Kidney epithelial cell (primary cell): ENCODE data around the gene POLD1. TPM values are rescaled to one million over a fixed set of nuclear protein-coding genes. Genes with fewer than 3 reads are reported as not detected.

ENCODE experiments used
- DNase-seq: peaks from one replicate; pipeline ENCODE4 v3.0.0-alpha.2; 2010; ENCODE audit warnings: low read depth
- H3K27me3 ChIP-seq: 2 replicates; pipeline ENCODE4 v1.6.0; 2011; ENCODE audit warnings: low read length; ENCODE audit not compliant: control insufficient read depth, insufficient read depth
- H3K36me3 ChIP-seq: 2 replicates; pipeline ENCODE4 v1.5.1; 2011; ENCODE audit warnings: low read length; ENCODE audit not compliant: control insufficient read depth, insufficient read depth
- H3K4me3 ChIP-seq: 2 replicates; pipeline ENCODE4 v1.5.1; 2011; ENCODE audit warnings: low read depth, mild to moderate bottlenecking, control low read depth, low read length
- CTCF ChIP-seq: IDR thresholded peaks from 2 replicates; pipeline ENCODE4 v1.5.1; 2011; ENCODE audit warnings: mild to moderate bottlenecking, moderate library complexity, low read length, control low read depth, inconsistent platforms; ENCODE audit not compliant: insufficient read depth, poor library complexity, severe bottlenecking
- total RNA-seq: library from RNA; depleted of rRNA; stranded (reverse); fragments of >200 nt; gene quantifications from 2 replicates; pipeline ENCODE4 v1.2.3, GENCODE V29; 2015

POLD1 gene
- total RNA-seq, 1 donor from 2014 or later, result 30.3 TPM

- no peak overlapping the region for H3K4me3 ChIP-seq
These were observed 6.6 kb upstream of the POLD1 start for GRCh38 chr19:50377517-50377916.

GRCh38 chr19:50378169-50378862 lies 5.8 kb upstream of the POLD1 start:
- no peak overlapping the region for H3K4me3 ChIP-seq
- DNase-seq, result no peak
- no peak for TF ChIP-seq CTCF
- no peaks in the 10 kb centered on the region for H3K27me3 ChIP-seq
- peaks cover 7% of the 10 kb centered on the region for H3K36me3 ChIP-seq

More at GRCh38 chr19:50377517-50377916, 6.6 kb upstream of the POLD1 start:
- no peak for DNase-seq
- TF ChIP-seq CTCF, result no peak
- H3K36me3 ChIP-seq, result peaks cover 6% of the 10 kb centered on the region
- H3K27me3 ChIP-seq, result no peaks in the 10 kb centered on the region

GRCh38 chr19:50378863-50379236 lies 5.3 kb upstream of the POLD1 start:
- Histone ChIP-seq H3K27me3 (no peaks in the 10 kb centered on the region), H3K4me3 (no peak overlapping the region), H3K36me3 (peaks cover 7% of the 10 kb centered on the region)
- no peak for DNase-seq
- no peak for TF ChIP-seq CTCF

GRCh38 chr19:50379602-50380001 lies 4.5 kb upstream of the POLD1 start:
- peaks cover 7% of the 10 kb centered on the region for H3K36me3 ChIP-seq
- no peak overlapping the region for H3K4me3 ChIP-seq
- no peak for DNase-seq
- no peaks in the 10 kb centered on the region for H3K27me3 ChIP-seq
- TF ChIP-seq CTCF, result no peak

- Histone ChIP-seq H3K4me3 (no peak overlapping the region), H3K27me3 (no peaks in the 10 kb centered on the region), H3K36me3 (peaks cover 7% of the 10 kb centered on the region)
- TF ChIP-seq CTCF, result no peak
- DNase-seq, result no peak
These were observed 4.0 kb upstream of the POLD1 start for GRCh38 chr19:50380137-50380536.

GRCh38 chr19:50380751-50381151 lies 3.4 kb upstream of the POLD1 start:
- Histone ChIP-seq H3K4me3 (no peak overlapping the region), H3K27me3 (no peaks in the 10 kb centered on the region), H3K36me3 (peaks cover 7% of the 10 kb centered on the region)
- DNase-seq, result no peak
- no peak for TF ChIP-seq CTCF
